Activated CD8-positive, alpha-beta memory T cell treated with anti-CD3 and anti-CD28 coated beads, Interleukin-2, amount 50 U/mL, for 24 hours (primary cell): Measurements from ENCODE around the gene KLHL3.
"Not testable (repeated sequence)": the region's sequence is repeated elsewhere in the genome, so short reads cannot be mapped to it uniquely, and the experiment has no call there.

ENCODE experiments used
- DNase-seq: peaks from one replicate; pipeline ENCODE4 v3.0.0-alpha.2; 2020; ENCODE audit errors: extremely low read depth

Gene KLHL3

DNA sequence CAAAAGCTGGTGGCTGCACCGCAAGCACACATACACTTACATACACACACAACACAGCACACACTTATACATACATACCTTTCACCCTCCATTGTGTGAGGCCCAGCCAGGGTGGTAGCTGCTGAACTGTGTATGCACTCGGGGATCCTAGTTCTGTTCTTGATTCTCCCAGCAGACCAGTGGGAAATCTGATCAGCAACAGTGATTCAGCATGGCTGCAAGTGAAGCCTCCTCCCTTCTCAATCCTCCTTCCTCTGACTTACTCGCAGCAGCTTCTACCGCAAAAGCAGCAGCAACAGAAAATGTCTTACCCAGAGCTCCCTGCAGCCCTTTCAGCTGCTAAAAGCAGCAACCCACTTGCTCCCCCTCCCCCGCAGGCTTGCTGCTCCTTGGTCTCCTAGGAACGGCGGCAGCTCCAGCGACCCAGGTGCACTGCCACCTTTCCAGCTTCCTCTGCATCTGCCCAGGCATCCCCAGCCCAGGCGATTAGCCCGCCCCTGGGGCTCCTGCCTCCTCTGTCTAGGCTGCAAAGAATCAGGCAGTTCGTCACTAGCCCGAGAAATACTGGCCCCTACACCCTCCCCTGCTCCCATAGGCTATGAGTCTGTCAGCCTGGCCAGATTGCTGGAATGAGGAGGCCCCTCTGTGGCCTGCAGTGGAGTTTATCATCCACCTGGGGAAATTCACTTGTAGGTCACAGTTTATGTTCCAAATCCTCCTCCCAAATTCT lies at the start of gene KLHL3:
Gene KLHL3, minus strand, starts transcription at position 535 of the 730 bp plus-strand sequence. Its CDS starts 443 bp downstream, at position 92.
- DNase-seq = no peak

DNA sequence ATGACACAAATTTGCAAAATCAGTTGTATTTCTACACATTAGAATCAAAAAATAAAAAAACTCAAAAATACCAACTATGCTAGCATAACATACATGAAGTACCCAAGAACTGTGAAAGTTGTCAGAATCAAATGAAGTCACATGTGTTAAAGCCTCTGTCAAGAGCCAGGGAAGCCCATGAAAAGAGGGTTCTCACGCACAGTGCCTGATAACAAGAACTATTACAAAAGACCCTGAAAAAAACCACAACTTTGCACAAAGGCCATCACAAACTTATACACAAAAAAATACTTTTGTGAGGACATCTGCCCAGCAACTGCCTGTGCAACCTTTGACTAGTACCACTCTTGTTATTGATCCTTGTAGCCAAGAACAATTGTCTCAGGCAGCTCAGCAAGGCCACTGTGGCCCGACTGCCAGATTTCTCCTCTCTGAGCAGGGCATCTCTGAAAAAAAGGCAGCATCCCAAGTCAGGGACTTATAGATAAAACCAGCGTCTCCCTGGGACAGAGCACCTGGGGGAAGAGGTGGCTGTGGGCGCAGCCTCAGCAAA lies 47.2 kb upstream of the KLHL3 start:
- no peak for DNase-seq

GRCh38 chr5:137782055-137782454 lies 46.2 kb upstream of the KLHL3 start:
- no peak for DNase-seq

- no peak for DNase-seq
Measured at GRCh38 chr5:137778772-137779564, 43.1 kb upstream of the KLHL3 start.

GRCh38 chr5:137767937-137768336 lies 32.0 kb upstream of the KLHL3 start:
- DNase-seq = not testable (repeated sequence)

DNA sequence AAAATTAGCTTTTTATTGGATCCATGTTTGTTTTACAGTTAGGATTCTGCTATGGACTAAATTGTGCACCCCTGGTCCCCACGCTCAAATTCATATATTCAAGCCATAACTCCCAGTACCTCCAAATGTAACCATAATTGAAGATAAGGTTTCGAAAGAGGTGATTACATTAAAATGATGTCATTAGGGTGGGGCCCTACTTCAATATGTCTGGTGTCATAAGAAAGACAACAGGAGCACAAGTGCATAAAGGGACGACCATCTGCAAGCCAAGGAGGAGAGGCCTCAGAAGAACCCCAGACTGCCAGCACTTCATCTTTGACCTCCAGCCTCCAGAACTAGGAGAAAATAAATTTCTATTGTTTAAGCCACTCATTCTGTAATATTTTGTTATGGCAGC lies 25.7 kb upstream of the KLHL3 start:
- DNase-seq = no peak

GRCh38 chr5:137760719-137761516 lies 25.0 kb upstream of the KLHL3 start:
- no peak for DNase-seq

- DNase-seq = no peak
Measured at GRCh38 chr5:137760294-137760693, 24.4 kb upstream of the KLHL3 start.

DNA sequence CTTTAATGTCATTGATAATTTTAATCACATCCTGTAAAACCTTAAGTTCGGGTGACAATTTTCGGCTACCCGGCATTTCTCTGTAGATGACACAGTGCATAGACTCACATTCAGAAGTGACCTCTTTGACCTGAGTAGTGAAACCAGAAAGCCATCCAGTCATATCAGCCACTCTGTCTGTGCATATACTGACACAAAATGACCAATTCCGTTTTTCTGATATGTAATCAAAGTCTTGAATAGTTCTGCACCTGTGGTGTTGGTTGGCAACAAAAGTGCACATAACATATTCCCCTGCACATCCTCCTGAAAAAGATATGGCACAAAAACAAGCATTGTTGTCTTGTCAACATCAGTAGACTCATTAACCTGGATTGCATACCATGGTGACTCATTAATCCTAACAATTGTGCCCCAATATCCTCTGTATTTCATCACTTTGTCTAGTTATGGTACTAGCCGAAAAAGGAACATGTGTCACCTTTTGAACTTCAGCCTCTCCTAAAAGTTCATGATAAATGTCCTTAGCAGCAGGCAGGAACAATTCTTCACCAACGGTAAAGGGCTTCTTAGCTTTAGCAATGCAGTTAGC lies 22.9 kb upstream of the KLHL3 start:
- no peak for DNase-seq

DNA sequence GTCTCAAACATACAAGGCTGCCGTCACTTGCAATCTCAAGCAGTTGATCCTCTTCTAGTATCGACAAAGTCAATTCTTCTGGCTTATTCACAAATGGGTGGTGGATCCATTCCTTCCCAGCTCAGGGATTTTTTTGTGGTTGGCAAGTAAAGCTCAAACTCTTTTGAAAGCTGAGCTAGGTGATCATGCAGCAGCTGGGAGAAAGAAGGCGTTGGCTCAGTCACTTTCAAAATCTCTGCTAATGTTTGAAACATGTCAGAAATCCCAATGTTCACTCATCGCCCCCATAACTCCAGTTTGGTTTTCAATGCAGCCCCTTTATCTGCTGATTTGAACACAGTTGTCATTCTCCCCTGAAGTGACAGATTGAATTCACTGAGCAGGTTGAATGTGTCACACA lies 22.2 kb upstream of the KLHL3 start:
- no peak for DNase-seq

DNA sequence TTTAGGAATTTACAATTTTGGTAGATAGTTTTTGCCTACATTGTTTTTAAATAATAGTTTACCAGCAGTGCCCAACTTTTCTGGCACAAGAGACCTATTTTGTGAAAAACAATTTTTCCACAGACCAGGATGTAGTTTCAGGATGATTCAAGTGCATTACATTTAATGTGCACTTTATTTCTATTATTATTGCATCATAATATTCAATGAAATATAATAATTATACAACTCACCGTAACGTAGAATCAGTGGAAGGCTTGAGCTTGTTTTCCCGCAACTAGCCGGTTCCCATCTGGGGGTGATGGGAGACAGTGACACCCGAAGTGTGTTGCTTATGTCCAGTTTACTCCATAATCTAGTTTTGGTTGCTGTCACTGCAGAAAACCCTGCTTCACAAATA lies 21.7 kb upstream of the KLHL3 start:
- DNase-seq = no peak

DNA sequence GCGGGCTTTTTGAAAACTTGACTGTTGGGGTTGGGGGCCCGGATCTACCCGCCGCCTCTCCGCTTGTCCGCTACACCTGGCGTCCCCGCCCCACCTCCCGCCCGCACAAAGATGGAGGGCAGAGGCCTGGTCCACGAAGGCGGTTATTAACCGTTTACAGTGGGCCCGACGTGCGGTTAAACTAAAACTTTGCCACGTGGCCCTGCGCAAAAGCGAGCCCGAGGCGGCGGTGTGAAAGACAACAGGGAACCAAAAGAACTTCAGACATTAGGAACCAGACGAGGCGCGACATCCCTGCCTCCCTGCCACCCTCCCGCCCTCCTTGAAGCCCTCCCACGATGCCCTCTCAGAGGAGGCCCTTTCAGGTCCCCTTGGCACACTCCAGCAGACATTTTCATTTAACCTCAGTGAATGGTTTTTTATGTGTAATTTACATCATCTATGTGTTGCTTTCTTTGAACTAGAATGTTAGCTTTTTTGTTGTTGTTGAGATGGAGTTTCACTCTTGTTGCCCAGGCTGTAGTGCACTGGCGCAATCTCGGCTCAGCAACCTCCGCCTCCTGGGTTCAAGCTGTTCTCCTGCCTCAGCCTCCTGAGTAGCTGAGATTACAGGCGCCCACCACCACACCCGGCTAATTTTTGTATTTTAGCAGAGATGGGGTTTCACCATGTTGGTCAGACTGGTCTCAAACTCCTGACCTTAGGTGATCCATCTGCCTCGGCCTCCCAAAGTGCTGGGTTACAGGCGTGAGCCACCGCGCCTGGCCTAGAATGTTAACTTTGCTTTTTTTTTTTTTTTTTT lies 19.3 kb upstream of the KLHL3 start:
- no peak for DNase-seq

DNA sequence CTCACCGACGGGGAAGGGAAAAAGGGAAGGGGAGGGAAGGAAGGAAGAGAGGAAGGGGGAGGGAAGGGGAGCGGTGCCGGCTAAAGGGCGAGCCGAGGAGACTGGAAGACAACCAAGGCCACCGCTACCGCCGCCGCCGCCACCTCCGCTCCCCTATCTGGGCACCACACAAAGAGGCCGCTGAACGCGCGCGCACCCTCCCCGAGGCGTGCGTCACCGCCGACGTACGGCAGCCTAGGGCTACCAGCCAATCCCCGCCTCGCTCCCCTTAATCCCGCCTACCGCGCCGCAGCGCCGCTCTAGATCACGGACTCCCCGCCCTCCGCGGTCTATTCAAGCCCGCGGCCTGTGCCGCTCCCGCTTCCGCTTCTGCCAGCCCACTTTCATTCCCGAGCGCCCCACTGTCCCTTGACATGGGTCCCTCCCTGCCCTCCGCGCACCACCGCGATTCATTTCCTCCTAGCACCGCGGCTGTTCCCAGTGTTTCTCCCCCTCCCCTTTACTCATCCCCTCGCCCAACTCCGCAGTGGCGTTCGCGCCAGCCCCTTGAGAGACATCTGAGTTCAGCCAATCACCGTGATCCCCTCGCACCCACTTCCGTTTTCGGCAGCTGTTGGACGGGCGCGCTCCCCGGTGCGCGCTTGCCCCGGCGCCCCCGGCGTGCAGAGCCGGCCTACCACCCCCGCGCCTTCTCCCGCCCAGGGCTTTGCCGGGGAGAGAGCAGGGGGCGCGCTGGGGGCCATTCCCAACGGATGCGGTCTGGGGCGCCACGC lies 18.5 kb upstream of the KLHL3 start, which contains the start of gene HNRNPA0:
Gene HNRNPA0, minus strand, starts transcription at position 176 of the 773 bp plus-strand sequence. CDS start 297 bp downstream, outside the sequence.
- DNase-seq = peak; percentile 93

DNA sequence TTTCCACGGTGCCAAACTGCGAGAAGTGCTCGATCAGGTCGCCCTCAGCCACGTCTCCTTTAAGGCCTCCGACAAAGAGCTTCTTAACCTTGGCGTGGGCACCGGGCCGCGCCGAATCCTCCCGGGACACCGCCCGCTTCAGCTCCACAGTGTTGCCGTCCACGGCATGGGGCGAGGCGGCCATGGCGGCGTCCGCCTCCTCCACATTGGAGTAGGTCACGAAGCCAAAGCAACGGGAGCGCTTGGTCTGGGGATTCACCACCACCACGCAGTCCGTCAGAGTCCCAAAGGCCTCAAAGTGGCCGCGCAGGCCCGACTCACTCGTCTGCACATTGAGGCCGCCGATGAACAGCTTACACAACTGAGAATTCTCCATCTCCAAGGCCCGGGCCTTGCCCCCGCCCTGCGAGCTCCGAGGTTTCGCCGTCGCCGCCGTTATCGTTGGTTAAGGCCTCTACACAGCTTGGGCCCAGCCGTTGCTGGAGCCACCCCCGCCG lies 17.9 kb upstream of the KLHL3 start:
- no peak for DNase-seq

GRCh38 chr5:137752905-137753690 lies 17.2 kb upstream of the KLHL3 start:
- no peak for DNase-seq

DNA sequence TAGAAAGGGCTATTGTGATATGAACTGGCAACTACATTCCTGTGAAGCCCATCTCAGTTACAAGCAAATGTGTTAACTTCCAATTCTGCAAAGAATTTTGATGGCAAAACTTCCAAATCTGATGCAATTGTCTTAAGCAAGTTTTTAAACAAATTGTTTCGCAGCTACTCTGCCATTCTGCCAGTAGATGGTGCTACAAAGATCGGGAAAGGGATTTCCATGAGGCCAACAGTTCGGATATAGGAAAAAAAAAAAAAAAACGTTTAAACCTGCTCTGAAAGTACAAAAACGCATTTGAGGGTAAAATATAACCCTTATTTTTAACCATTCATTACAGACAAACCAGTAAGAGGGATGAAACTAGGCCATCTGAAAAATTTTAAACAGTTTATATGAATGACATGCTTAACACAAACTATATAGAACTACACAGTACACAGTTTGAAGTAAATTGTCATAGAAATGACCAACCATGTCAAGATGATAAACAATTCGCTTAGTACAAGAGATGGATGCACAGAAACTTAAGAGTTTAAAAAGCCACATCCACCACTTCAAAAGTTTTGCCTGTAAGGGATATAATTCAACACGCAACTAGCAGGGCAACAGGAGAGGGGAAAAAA lies 16.1 kb upstream of the KLHL3 start:
- no peak for DNase-seq

DNA sequence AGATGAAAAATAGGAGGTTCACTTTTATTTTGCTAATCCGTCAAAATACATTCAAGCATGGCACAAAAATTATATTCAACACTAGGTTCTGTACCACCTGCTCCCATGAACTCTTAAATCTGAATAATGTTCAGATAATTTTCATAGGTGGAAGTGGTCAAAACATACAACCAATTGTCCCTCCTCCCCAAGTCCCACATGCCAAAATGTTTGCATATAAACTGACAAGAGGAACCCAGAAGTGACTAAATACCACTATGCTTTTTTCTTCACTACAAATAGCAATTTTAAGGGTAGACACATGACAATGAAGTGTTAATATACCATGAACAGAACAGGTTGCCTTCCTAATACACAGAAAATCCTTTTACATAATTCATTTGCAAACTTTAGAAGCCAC lies 14.5 kb upstream of the KLHL3 start:
- DNase-seq = no peak

GRCh38 chr5:137747848-137748247 lies 12.0 kb upstream of the KLHL3 start:
- DNase-seq = no peak
